Measurements from ENCODE around the gene LDLRAD2.

DNA sequence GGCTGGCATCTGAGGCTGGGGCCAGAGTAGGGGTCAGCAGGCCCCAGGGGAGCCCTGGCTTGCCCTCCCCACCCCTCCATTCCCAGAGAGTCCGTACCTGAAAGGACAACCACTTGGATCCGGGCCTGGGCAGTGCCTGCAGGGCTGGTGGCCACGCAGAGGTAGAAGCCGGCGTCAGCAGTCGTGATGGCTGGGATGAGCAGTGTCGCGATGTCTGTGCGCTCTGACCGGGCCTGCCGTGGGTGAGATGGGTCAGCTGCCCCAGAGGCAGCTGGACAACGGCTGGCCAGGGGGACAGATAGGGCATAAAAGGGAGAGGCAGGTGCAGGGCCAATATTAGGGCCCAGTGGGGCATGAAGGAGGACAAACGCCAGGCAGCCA is 42.7 kb downstream of the LDLRAD2 start:
- TF ChIP-seq, protein P1, sequence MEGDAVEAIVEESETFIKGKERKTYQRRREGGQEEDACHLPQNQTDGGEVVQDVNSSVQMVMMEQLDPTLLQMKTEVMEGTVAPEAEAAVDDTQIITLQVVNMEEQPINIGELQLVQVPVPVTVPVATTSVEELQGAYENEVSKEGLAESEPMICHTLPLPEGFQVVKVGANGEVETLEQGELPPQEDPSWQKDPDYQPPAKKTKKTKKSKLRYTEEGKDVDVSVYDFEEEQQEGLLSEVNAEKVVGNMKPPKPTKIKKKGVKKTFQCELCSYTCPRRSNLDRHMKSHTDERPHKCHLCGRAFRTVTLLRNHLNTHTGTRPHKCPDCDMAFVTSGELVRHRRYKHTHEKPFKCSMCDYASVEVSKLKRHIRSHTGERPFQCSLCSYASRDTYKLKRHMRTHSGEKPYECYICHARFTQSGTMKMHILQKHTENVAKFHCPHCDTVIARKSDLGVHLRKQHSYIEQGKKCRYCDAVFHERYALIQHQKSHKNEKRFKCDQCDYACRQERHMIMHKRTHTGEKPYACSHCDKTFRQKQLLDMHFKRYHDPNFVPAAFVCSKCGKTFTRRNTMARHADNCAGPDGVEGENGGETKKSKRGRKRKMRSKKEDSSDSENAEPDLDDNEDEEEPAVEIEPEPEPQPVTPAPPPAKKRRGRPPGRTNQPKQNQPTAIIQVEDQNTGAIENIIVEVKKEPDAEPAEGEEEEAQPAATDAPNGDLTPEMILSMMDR (conservative IDR thresholded peaks at IDR 0.05 in 1 of 2, IDR thresholded peaks at IDR 0.05 in 1 of 2; ENCODE audit: extremely low read depth in 1 of 2, insufficient read depth in 1 of 2, low read depth in 1 of 2, low read length in 2 of 2), result no peak
- no peak for TF ChIP-seq EZH2 (IDR thresholded peaks at IDR 0.05; ENCODE audit: borderline replicate concordance, low read length)
